ENCODE results near the gene CA6. TPM values are rescaled to one million over a fixed set of nuclear protein-coding genes. Genes with fewer than 3 reads are reported as not detected.
"Not testable (repeated sequence)": the region's sequence is repeated elsewhere in the genome, so short reads cannot be mapped to it uniquely, and the experiment has no call there.

Gene CA6
- total and polyA plus RNA-seq, 5 donors from 2014 or later = 0.41 to 0.61 TPM; not detected in 3

DNA sequence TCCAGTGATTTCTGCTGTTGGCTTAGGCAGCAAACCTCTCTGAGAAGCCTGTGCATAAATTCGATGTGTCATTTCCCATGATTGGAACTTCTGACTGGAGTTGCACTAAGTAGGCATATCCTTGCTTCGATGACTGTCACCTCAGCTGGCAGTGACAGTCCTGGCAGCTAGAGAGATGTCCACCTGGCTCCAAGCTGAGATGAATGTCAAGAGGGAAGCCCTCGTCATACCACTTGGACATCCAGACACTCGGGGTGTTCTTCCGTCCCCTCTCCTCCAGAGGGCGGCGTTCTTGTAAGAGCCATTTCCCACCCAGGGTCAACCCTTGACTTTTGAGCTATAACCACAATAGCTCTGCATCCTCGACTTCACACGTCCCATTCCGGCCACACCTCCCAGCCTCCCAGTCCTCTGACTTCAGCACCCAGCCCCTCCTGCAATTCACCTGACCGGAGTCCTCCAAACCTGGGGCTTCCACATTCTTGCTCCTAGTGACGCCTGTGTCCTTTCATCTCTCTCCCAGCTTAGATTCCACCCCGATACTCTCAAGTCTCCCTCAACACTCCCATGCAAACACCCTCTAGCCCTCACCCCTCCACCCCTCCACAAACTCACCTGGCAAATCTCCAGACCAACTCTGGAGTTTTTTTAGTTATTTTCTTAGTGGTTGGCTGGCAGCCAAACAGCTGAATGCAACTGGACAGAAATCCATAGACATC lies 17.3 kb downstream of the CA6 start:
- Mint-ChIP-seq H3K4me3 (peak overlapping the region in 1 of 4 donors; percentile 48), H3K36me3 (peaks cover 26% of the 10 kb centered on the region), H3K4me1 (peaks cover 0 to 59% (median 20%) of the 10 kb centered on the region in 4 donors), H3K27me3 (no peaks in the 10 kb centered on the region), H3K27ac (peak overlapping the region; percentile 38 to 80 (median 71)), H3K9me3 (peaks cover 0 to 8% (median 0%) of the 10 kb centered on the region in 7 donors)
- Histone ChIP-seq H3K27ac (ENCODE audit: insufficient read depth, low read length, poor library complexity, severe bottlenecking) (no peak overlapping the region), H3K27me3 (ENCODE audit: control insufficient read depth, insufficient read depth, low read length) (no peaks in the 10 kb centered on the region), H3K4me3 (ENCODE audit: low read depth, low read length) (no peak overlapping the region), H3K36me3 (ENCODE audit: control insufficient read depth, insufficient read depth, low read length) (no peaks in the 10 kb centered on the region), H3K9me3 (ENCODE audit: control insufficient read depth in 2 of 2, low read length in 2 of 2) (peaks cover 0 to 3% of the 10 kb centered on the region in 2 experiments), H3K4me1 (ENCODE audit: control insufficient read depth, insufficient read depth, low read length, poor library complexity, severe bottlenecking) (peaks cover 10% of the 10 kb centered on the region)
- DNase-seq (peak in 2 of 3 donors; percentile 25 to 73), ATAC-seq (ENCODE audit: low read depth in 2 of 2) (peak; percentile 35 to 60)

- Histone ChIP-seq H3K36me3 (ENCODE audit: control insufficient read depth, insufficient read depth, low read length) (no peaks in the 10 kb centered on the region), H3K9me3 (ENCODE audit: control insufficient read depth in 2 of 2, low read length in 2 of 2) (peaks cover 0 to 3% of the 10 kb centered on the region in 2 experiments), H3K4me1 (ENCODE audit: control insufficient read depth, insufficient read depth, low read length, poor library complexity, severe bottlenecking) (peaks cover 10% of the 10 kb centered on the region), H3K27ac (ENCODE audit: insufficient read depth, low read length, poor library complexity, severe bottlenecking) (no peak overlapping the region), H3K4me3 (ENCODE audit: low read depth, low read length) (no peak overlapping the region), H3K27me3 (ENCODE audit: control insufficient read depth, insufficient read depth, low read length) (no peaks in the 10 kb centered on the region)
- ATAC-seq (ENCODE audit: low read depth in 2 of 2) (no peak), DNase-seq (no peak)
- H3K27me3 Mint-ChIP-seq = no peaks in the 10 kb centered on the region
- H3K4me3 Mint-ChIP-seq = peak overlapping the region in 1 of 4 donors; percentile 52
- H3K4me1 Mint-ChIP-seq = peaks cover 4 to 64% (median 19%) of the 10 kb centered on the region in 4 donors
- H3K27ac Mint-ChIP-seq = peak overlapping the region in 2 of 3 donors; percentile 27 to 54
- H3K36me3 Mint-ChIP-seq = peaks cover 21% of the 10 kb centered on the region
- H3K9me3 Mint-ChIP-seq = peaks cover 0 to 8% (median 0%) of the 10 kb centered on the region in 7 donors
Observed at GRCh38 chr1:8963963-8964362, 18.3 kb downstream of the CA6 start.

- H3K27me3 Mint-ChIP-seq = no peaks in the 10 kb centered on the region
- H3K4me3 ChIP-seq (ENCODE audit: low read depth, low read length) = no peak overlapping the region
- H3K4me1 Mint-ChIP-seq = peaks cover 13 to 75% (median 25%) of the 10 kb centered on the region in 4 donors
- DNase-seq = no peak
- no peak for ATAC-seq (ENCODE audit: low read depth in 2 of 2)
- H3K36me3 ChIP-seq (ENCODE audit: control insufficient read depth, insufficient read depth, low read length) = no peaks in the 10 kb centered on the region
- H3K4me3 Mint-ChIP-seq = peak overlapping the region in 2 of 4 donors; percentile 9 to 14
- no peaks in the 10 kb centered on the region for H3K27me3 ChIP-seq (ENCODE audit: control insufficient read depth, insufficient read depth, low read length)
- no peak overlapping the region for H3K27ac ChIP-seq (ENCODE audit: insufficient read depth, low read length, poor library complexity, severe bottlenecking)
- peak overlapping the region in 2 of 3 donors; percentile 62 to 83 for H3K27ac Mint-ChIP-seq
- H3K9me3 Mint-ChIP-seq = peaks cover 0 to 6% (median 0%) of the 10 kb centered on the region in 7 donors
- peaks cover 18% of the 10 kb centered on the region for H3K36me3 Mint-ChIP-seq
- peaks cover 0 to 3% of the 10 kb centered on the region in 2 experiments for H3K9me3 ChIP-seq (ENCODE audit: control insufficient read depth in 2 of 2, low read length in 2 of 2)
- peaks cover 17% of the 10 kb centered on the region for H3K4me1 ChIP-seq (ENCODE audit: control insufficient read depth, insufficient read depth, low read length, poor library complexity, severe bottlenecking)
Observed at GRCh38 chr1:8965121-8965820, 19.6 kb downstream of the CA6 start.

DNA sequence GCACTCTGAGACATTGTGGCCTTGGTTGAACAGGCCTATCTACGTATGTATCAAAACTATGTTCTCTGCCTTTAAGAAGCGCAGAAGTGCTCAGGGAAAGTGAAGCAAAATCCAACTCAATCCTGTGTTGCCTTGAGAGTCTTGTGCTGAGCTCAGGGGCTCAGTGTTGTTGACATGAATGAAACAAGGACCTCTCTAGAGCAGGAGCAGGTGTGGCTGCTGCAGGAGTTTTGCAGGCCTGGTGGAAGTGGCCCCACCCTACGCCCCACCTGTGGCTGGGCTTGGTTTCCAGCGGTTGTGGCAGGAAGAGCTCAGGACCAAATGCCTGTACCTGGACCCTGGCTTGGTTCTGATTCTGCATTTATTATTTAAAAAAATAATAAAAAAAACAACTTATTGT lies 20.9 kb downstream of the CA6 start:
- no peaks in the 10 kb centered on the region for H3K9me3 Mint-ChIP-seq
- Histone ChIP-seq H3K4me1 (ENCODE audit: control insufficient read depth, insufficient read depth, low read length, poor library complexity, severe bottlenecking) (peaks cover 28% of the 10 kb centered on the region), H3K4me3 (ENCODE audit: low read depth, low read length) (no peak overlapping the region), H3K27ac (ENCODE audit: insufficient read depth, low read length, poor library complexity, severe bottlenecking) (no peak overlapping the region), H3K36me3 (ENCODE audit: control insufficient read depth, insufficient read depth, low read length) (no peaks in the 10 kb centered on the region), H3K27me3 (ENCODE audit: control insufficient read depth, insufficient read depth, low read length) (no peaks in the 10 kb centered on the region), H3K9me3 (ENCODE audit: control insufficient read depth in 2 of 2, low read length in 2 of 2) (no peaks in the 10 kb centered on the region)
- H3K36me3 Mint-ChIP-seq = peaks cover 15% of the 10 kb centered on the region
- peaks cover 18 to 86% (median 31%) of the 10 kb centered on the region in 4 donors for H3K4me1 Mint-ChIP-seq
- DNase-seq (peak in 1 of 3 donors; percentile 68), ATAC-seq (ENCODE audit: low read depth in 2 of 2) (no peak)
- H3K4me3 Mint-ChIP-seq = peak overlapping the region in 2 of 4 donors; percentile 39 to 46
- H3K27me3 Mint-ChIP-seq = no peaks in the 10 kb centered on the region
- peak overlapping the region in 1 of 3 donors; percentile 20 for H3K27ac Mint-ChIP-seq

GRCh38 chr1:8968902-8969301 lies 23.2 kb downstream of the CA6 start:
- H3K4me1 Mint-ChIP-seq = peaks cover 22 to 84% (median 32%) of the 10 kb centered on the region in 4 donors
- H3K9me3 ChIP-seq (ENCODE audit: control insufficient read depth in 2 of 2, low read length in 2 of 2); H3K27ac ChIP-seq (ENCODE audit: insufficient read depth, low read length, poor library complexity, severe bottlenecking); H3K36me3 ChIP-seq (ENCODE audit: control insufficient read depth, insufficient read depth, low read length); DNase-seq; H3K27me3 Mint-ChIP-seq; ATAC-seq (ENCODE audit: low read depth in 2 of 2); H3K9me3 Mint-ChIP-seq; H3K27me3 ChIP-seq (ENCODE audit: control insufficient read depth, insufficient read depth, low read length): not testable (repeated sequence)
- H3K4me3 Mint-ChIP-seq = peak overlapping the region; percentile 86 to 97 (median 93)
- H3K36me3 Mint-ChIP-seq = peaks cover 11% of the 10 kb centered on the region
- Histone ChIP-seq H3K4me1 (ENCODE audit: control insufficient read depth, insufficient read depth, low read length, poor library complexity, severe bottlenecking) (peaks cover 32% of the 10 kb centered on the region), H3K4me3 (ENCODE audit: low read depth, low read length) (peak overlapping the region; percentile 92)
- H3K27ac Mint-ChIP-seq = peak overlapping the region; percentile 77 to 92 (median 88)

- no peaks in the 10 kb centered on the region for H3K9me3 Mint-ChIP-seq
- peaks cover 22 to 74% (median 30%) of the 10 kb centered on the region in 4 donors for H3K4me1 Mint-ChIP-seq
- H3K36me3 Mint-ChIP-seq = peaks cover 7% of the 10 kb centered on the region
- H3K27ac Mint-ChIP-seq = peak overlapping the region; percentile 80 to 92 (median 88)
- H3K36me3 ChIP-seq (ENCODE audit: control insufficient read depth, insufficient read depth, low read length) = no peaks in the 10 kb centered on the region
- peak overlapping the region; percentile 86 to 97 (median 93) for H3K4me3 Mint-ChIP-seq
- H3K27me3 ChIP-seq (ENCODE audit: control insufficient read depth, insufficient read depth, low read length) = no peaks in the 10 kb centered on the region
- H3K4me1 ChIP-seq (ENCODE audit: control insufficient read depth, insufficient read depth, low read length, poor library complexity, severe bottlenecking) = peaks cover 32% of the 10 kb centered on the region
- ATAC-seq (ENCODE audit: low read depth in 2 of 2) (no peak), DNase-seq (peak in 1 of 3 donors; percentile 54)
- H3K27ac ChIP-seq (ENCODE audit: insufficient read depth, low read length, poor library complexity, severe bottlenecking) = peak overlapping the region; percentile 62
- H3K27me3 Mint-ChIP-seq = no peaks in the 10 kb centered on the region
- H3K4me3 ChIP-seq (ENCODE audit: low read depth, low read length) = peak overlapping the region; percentile 92
- no peaks in the 10 kb centered on the region for H3K9me3 ChIP-seq (ENCODE audit: control insufficient read depth in 2 of 2, low read length in 2 of 2)
Observed at GRCh38 chr1:8969937-8970336, 24.3 kb downstream of the CA6 start.

DNA sequence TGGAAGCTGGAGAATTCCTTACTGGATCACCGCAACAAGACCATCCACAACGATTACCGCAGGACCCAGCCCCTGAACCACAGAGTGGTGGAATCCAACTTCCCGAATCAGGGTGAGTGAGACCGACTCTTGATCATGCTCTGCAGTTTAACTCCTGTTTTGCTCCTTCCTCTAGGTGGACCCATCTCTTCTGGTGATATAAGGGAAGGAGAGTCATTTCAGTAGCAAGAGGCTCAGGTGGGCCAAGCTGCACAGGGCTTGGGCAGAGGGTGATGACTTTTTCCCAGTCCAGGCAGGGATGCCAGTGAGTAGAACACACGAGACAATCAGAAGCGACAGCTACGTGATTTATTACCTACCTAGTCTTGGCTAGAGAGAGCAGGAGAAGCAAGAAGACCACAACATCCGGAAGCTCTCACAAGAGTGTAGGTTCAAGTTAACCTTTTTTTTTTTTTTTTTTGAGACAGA lies 25.2 kb downstream of the CA6 start:
- peaks cover 22 to 65% (median 28%) of the 10 kb centered on the region in 4 donors for H3K4me1 Mint-ChIP-seq
- peak; percentile 96 to 98 for ATAC-seq (ENCODE audit: low read depth in 2 of 2)

More for the DNA sequence above, 25.2 kb downstream of the CA6 start:
- Histone ChIP-seq H3K27me3 (ENCODE audit: control insufficient read depth, insufficient read depth, low read length) (no peaks in the 10 kb centered on the region), H3K9me3 (ENCODE audit: control insufficient read depth in 2 of 2, low read length in 2 of 2) (no peaks in the 10 kb centered on the region), H3K27ac (ENCODE audit: insufficient read depth, low read length, poor library complexity, severe bottlenecking) (peak overlapping the region; percentile 62), H3K4me3 (ENCODE audit: low read depth, low read length) (peak overlapping the region; percentile 92), H3K36me3 (ENCODE audit: control insufficient read depth, insufficient read depth, low read length) (no peaks in the 10 kb centered on the region), H3K4me1 (ENCODE audit: control insufficient read depth, insufficient read depth, low read length, poor library complexity, severe bottlenecking) (peaks cover 32% of the 10 kb centered on the region)
- peak overlapping the region; percentile 89 to 96 (median 92) for H3K27ac Mint-ChIP-seq
- peak overlapping the region; percentile 86 to 97 (median 94) for H3K4me3 Mint-ChIP-seq
- DNase-seq = peak in 2 of 3 donors; percentile 63 to 92
- H3K9me3 Mint-ChIP-seq = no peaks in the 10 kb centered on the region
- peaks cover 3% of the 10 kb centered on the region for H3K36me3 Mint-ChIP-seq
- H3K27me3 Mint-ChIP-seq = no peaks in the 10 kb centered on the region

All from CD4-positive, CD25-positive, alpha-beta regulatory T cell (primary cell).